ENCODE results near the gene CFAP53.

The CFAP53 gene

DNA sequence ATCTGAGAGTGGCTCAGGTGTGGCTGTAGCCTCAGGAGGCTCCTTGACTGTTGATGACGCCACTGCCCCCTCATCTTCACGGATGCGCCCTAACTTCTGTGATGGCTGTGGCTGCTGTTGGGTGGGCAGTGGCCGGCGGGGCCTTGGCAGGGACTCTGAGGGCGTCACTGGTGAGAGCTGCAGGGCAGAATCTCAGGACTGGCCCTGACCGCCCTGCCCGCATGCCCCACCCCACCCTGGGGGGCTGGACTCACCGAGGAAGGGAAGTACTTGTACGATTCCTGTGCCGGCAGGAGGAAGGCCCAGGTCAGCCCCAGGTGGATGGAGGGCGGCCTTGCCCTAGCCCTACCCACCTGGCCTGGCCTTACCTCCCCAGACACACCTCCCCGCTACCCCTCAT lies 18.8 kb upstream of the CFAP53 start:
- TF ChIP-seq, protein P1, sequence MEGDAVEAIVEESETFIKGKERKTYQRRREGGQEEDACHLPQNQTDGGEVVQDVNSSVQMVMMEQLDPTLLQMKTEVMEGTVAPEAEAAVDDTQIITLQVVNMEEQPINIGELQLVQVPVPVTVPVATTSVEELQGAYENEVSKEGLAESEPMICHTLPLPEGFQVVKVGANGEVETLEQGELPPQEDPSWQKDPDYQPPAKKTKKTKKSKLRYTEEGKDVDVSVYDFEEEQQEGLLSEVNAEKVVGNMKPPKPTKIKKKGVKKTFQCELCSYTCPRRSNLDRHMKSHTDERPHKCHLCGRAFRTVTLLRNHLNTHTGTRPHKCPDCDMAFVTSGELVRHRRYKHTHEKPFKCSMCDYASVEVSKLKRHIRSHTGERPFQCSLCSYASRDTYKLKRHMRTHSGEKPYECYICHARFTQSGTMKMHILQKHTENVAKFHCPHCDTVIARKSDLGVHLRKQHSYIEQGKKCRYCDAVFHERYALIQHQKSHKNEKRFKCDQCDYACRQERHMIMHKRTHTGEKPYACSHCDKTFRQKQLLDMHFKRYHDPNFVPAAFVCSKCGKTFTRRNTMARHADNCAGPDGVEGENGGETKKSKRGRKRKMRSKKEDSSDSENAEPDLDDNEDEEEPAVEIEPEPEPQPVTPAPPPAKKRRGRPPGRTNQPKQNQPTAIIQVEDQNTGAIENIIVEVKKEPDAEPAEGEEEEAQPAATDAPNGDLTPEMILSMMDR (IDR thresholded peaks at IDR 0.05): no peak

DNA sequence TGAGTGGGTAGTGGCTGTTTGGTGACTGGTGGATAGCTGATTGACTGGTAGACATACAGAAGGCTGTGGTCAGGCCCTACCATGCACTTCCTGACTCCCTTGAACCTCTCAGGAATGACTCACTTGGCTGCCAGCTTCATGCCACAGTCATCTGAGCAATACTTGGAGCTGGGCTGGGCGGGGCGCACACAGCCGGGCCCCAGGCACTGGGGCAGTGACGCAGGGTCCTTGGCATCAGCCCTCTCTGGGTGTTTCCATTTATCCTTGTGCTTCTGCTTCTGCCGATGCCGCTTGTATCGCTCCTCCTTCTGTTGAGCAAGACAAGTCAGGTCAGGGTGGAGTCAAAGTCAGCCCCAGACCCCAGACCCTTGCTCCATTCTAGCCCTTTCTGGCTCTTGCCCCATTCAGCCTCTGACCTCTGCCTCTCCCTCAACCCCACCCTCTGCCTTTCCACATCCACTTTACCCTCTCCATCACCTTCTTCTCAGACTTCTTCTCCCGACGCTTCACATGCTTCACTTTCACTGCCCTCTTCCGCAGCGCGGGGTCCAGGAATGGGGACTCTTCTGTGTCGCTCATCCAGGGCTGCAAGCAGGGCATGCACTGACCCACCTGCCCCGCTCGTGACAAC lies 18.1 kb upstream of the CFAP53 start:
- TF ChIP-seq, protein P1 (IDR thresholded peaks at IDR 0.05): no peak

DNA sequence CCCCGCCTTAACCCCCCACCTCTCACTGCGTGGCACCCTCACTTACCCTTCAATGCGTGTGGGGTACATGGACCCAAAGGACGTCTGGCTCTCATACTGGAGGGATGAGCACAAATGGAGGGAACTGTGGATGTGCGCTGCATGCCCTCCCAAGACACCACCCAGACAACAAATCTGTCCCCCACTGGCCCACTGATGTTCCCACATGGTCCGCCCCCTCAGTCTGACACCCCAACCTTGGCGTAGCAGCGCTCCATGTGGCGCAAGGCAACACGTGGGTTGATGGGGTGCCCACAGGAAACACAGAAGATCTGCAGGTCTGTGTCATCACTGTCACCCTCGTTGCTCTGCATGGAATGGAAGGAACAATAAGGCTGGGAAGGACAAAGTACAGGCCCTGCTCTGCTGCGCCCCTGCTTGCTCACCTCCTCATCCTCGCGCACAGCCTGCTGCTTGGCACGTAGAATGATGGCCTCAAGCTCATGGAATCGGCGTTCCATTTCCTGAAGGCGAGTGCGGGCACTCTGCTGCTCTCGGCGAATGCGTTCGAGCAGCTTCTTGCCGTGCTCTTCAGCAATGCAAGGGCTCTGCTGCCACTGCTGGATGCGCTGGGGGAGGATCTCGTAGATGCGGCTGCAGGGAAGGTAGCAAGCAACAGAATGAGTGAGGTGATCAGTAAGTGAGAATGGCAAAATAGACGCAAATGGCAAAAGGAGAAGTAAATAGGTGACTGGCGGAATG lies 17.3 kb upstream of the CFAP53 start:
- TF ChIP-seq, protein P1 (IDR thresholded peaks at IDR 0.05): no peak

- TF ChIP-seq, protein P1 (IDR thresholded peaks at IDR 0.05): no peak
These were observed 16.4 kb upstream of the CFAP53 start for GRCh38 chr18:50282521-50283335.

DNA sequence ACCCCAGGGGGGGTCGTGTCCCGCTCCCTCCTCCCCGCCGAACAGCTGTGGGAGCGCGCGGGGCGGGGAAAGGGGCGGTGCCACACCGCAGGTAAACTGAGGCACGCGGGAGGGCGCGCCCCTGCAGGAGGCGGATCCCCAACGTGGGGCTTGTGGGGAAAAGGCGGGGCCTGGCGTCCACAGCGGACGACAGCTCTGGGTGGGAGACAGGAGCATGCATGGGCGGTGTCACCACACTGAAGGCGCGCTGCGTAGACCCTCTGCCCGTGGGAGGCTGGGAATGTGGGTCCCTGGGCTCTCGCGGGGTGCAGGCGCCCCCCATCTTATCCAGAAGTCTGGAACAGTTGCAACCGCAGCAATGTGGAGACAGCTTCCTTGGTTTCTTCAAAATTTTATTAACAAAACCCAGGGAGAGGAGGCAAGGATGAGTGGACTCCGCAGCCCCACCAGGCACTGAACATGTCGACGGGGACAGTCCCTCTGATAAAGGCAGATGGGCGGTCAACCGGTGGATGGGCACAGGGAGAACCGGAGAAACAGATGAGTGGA lies 15.8 kb upstream of the CFAP53 start:
- TF ChIP-seq, protein P1 (IDR thresholded peaks at IDR 0.05): no peak

DNA sequence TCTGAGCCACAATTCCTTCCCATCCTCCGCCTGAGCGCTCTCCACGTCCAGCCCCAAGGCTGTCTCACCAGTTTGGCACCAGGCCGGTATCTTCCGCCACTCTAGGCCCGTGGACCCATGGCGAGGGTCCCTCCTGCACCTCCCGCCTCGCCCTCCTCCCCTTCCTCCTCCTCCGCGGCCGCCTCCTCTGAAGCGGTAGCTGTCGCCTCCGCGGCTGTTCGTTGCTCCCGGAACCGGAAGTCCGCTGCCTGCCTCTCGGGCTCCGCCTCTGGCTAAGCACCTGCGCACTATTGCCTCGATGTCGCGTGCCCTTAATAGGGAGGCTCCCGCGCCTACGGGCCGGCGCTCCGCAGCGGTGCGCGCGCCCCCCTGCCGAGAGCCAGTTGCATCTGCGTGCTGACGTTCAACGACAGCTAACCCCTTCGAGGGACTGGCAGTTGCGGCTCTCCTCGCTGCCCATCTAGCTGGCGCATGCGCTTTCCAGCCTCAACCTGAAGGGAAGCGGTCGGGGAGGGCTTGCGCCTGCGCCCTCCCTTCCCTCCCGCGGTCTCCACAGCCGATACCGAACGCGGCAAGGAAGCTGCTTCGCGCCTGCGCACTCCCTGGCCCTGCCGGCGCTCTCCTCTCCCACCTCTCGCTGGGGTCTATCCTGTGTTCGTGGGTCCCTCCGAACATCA lies 15.1 kb upstream of the CFAP53 start, which contains the start of gene MBD1:
Gene MBD1, minus strand, starts transcription at position 229 of the 677 bp plus-strand sequence. CDS start 1,531 bp downstream, outside the sequence.
- TF ChIP-seq, protein P1 (IDR thresholded peaks at IDR 0.05): no peak
